ENCODE data around the gene TSFM. TPM values are rescaled to one million over a fixed set of nuclear protein-coding genes. Genes with fewer than 3 reads are reported as not detected.
"Not testable (repeated sequence)": the region's sequence is repeated elsewhere in the genome, so short reads cannot be mapped to it uniquely, and the experiment has no call there.

The TSFM gene
- total RNA-seq, 1 donor from 2014 or later = 52.4 TPM

DNA sequence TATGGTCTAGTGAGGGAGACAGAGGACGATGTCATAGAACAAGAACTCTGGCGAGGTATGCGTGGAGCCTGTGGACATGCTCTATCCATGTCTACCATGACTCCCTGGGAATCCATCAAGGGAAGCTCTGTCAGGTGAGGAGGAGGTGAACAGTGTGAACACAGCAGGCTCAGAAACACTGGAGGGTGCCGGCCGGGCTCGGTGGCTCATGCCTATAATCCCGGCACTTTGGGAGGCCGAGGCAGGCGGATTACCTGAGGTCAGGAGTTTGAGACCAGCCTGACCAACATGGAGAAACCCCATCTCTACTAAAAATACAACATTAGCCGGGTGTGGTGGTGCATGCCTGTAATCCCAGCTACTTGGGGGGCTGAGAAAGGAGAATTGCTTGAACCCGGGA, 8.0 kb upstream of the TSFM start:
- intact Hi-C loops (cut with micrococcal nuclease); DNase-seq; ATAC-seq: not testable (repeated sequence)

DNA sequence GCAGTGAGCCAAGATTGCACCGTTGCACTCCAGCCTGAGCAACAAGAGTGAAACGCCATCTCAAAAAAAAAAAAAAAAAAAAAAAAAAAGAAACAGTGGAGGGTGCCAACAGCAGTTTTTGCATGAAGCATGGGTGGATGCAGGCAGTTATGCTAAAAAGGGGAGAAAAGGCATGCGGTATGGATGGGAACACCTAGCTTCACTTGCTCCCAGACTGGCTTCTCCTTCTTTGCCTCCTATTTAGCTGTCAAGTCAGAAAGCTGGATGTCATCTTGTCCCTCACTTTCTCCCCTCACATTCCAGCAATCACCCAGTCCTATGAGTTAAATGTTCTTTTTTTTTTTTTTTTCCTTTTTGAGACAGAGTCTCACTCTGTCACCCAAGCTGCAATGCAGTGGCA, 7.5 kb upstream of the TSFM start:
- DNase-seq (no peak), ATAC-seq (no peak)
- intact Hi-C loops (cut with micrococcal nuclease) = no loop called here

GRCh38 chr12:57775563-57776246, 6.9 kb upstream of the TSFM start:
- DNase-seq (no peak), ATAC-seq (no peak)
- intact Hi-C loops (cut with micrococcal nuclease) = no loop called here

- ATAC-seq (no peak), DNase-seq (no peak)
- intact Hi-C loops (cut with micrococcal nuclease) = no loop called here
Observed at GRCh38 chr12:57776247-57776587, 6.4 kb upstream of the TSFM start.

DNA sequence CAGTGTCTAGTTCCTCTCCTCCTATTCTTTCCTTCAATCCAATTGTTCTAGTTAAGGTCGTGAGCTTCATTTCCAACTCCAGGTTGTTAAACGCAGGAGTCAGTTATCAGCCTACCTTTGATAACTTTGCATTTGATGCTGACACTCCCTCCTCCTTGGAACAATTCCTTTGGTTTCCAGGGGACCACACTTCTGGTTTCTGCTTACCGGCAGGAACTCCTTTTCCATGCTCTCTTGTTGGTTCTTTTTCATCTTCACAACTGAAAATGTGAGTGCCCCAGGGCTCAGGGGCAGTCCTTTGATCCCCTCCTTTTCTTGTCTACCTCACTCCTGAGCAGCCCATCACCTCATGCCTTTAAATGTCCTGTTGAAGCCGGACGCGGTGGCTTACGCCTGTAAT, 5.2 kb upstream of the TSFM start:
- no peak for ATAC-seq

GRCh38 chr12:57777911-57778310, 4.7 kb upstream of the TSFM start:
- DNase-seq (no peak), ATAC-seq (no peak)
- intact Hi-C loops (cut with micrococcal nuclease) = no loop called here

More for the DNA sequence above, 5.2 kb upstream of the TSFM start:
- DNase-seq = no peak
- intact Hi-C loops (cut with micrococcal nuclease) = no loop called here

- ATAC-seq (no peak), DNase-seq (no peak)
- intact Hi-C loops (cut with micrococcal nuclease) = no loop called here
Observed at GRCh38 chr12:57779736-57780135, 2.9 kb upstream of the TSFM start.

- intact Hi-C loops (cut with micrococcal nuclease) = no loop called here
- ATAC-seq = no peak
- no peak for DNase-seq
Observed at GRCh38 chr12:57780284-57780897, 2.2 kb upstream of the TSFM start.

DNA sequence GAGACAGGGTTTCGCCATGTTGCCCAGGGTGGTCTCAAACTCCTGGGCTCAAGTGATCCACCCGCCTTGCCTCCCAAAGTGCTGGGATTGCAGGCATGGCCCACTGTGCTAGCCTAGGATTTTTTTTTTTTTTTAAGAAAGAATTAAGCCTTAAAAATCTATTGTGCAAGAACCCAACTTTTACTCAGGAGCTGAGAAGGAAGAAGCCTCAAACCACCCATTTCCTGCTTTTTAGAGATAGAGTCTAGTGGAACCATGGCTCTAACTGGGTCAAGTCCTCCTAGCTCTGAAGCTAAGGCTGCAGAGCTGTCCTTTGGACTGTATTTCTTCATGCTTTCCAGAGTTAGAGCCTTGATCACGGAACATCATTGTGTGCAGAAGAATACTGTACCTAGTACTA, 1.3 kb upstream of the TSFM start:
- intact Hi-C loops (cut with micrococcal nuclease) = no loop called here
- ATAC-seq (no peak), DNase-seq (no peak)

GRCh38 chr12:57781801-57782200, 786 bp upstream of the TSFM start:
- intact Hi-C loops (cut with micrococcal nuclease) = no loop called here
- DNase-seq (no peak), ATAC-seq (no peak)

DNA sequence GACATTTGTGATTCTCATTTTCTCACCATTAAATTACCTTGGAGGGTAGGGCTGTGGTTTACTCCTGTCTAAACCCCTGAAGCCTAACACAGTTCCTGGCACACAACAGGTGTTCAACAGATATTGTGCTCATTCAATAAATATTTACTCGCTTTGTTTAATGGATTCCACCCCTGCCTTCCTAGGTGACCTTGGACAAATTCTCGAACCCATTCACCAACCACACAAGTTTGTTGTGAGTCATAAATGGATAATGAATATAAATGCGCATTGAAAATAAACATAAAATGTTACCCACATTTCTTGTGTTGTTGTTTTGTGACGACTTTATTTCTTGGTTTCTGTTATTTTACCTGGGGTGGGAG, 362 bp upstream of the TSFM start:
- ATAC-seq = no peak
- DNase-seq = no peak
- intact Hi-C loops (cut with micrococcal nuclease) = no loop called here

GRCh38 chr12:57783466-57783801, 847 bp downstream of the TSFM start:
- DNase-seq (no peak), ATAC-seq (no peak)
- intact Hi-C loops (cut with micrococcal nuclease) = no loop called here

DNA sequence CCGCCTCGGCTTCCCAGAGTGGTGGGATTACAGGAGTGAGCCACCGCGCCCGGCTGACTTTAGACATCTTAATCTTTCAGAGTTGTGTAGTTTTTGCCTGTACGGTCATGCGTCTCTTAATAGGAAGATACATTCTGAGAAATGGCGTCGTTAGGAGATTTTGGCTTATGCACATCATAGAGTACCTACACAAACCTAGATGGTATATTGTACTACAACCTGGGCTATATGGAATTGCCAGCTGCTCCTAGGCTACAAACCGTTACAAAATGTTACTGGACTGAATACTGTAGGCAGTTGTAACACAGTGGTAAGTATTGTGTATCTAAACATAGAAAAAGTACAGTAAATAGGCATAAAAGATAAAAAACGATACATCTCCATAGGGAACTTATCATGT, 1.3 kb downstream of the TSFM start:
- no peak for ATAC-seq
- no peak for DNase-seq
- intact Hi-C loops (cut with micrococcal nuclease) = no loop called here

DNA sequence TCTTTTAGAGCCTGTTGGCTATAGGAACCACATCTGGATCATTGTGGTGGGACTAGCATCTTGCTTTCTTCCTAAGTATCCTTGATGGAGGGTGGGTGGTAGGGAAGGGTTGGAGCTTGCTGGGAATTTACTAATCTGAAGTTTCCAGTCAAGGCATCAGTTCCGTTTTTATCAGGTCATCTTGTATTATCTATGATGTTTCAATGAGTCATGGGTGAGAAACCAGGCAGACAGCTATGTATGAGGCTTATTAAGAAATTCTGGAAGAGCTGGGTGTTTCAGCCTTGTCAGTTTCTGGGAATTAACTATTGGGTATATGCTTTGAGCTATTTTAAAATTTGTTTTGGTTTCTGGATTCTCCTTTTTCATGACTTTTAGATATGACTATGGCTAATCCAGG, 11.3 kb downstream of the TSFM start:
- intact Hi-C loops (cut with micrococcal nuclease) = no loop called here
- ATAC-seq = no peak

GRCh38 chr12:57795354-57795753, 12.8 kb downstream of the TSFM start:
- ATAC-seq = no peak
- no peak for DNase-seq
- intact Hi-C loops (cut with micrococcal nuclease) = no loop called here

More for the DNA sequence above, 11.3 kb downstream of the TSFM start:
- no peak for DNase-seq

DNA sequence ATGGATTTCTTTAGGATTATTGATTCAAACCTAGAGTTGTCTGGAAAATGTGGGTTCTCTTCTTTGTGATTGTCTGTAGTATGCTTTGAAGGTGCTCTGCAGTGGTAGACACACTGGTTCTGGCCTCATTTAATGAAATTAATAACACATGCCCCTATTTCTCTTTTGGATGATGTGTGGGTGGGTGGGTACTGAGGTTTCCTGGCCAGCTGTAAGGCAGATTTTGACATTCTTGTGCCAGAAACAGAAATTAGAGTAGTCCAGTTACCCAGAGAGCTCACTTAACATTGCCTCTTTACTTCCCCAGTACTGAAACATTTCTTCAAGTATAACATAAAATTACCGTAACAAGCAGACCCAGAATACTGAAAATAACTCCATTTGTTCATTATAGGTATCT, 14.4 kb downstream of the TSFM start:
- no peak for ATAC-seq

GRCh38 chr12:57797933-57798332, 15.3 kb downstream of the TSFM start:
- DNase-seq (no peak), ATAC-seq (no peak)
- intact Hi-C loops (cut with micrococcal nuclease) = no loop called here

More for the DNA sequence above, 14.4 kb downstream of the TSFM start:
- DNase-seq = no peak
- intact Hi-C loops (cut with micrococcal nuclease) = no loop called here

DNA sequence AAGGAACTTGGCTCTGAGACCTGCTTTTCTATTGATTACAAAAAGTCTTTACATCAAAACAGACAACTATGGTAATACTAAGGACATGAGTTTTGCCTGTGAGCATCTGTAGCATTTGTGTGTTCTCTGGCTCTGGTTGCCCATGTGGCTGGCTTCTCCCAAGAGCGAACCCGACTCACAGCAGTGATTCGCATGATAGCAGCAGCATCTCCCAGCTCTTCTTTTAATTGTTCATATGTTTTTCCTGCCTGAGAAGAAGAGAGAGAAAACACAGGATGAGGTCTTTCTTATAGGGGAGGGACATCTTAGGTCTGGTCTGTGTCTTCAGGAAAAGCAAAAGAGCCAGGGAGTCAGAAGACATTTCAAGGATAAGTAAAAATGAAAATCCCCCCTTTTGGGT, 18.4 kb downstream of the TSFM start:
- DNase-seq (no peak), ATAC-seq (no peak)
- intact Hi-C loops (cut with micrococcal nuclease) = no loop called here

GRCh38 chr12:57802607-57803006, 20.0 kb downstream of the TSFM start:
- DNase-seq (no peak), ATAC-seq (no peak)
- intact Hi-C loops (cut with micrococcal nuclease) = no loop called here

GRCh38 chr12:57803319-57803893, 20.8 kb downstream of the TSFM start:
- DNase-seq (peak; percentile 73), ATAC-seq (peak; percentile 90)
- intact Hi-C loops (cut with micrococcal nuclease) = no loop called here

GRCh38 chr12:57806677-57807076, 24.1 kb downstream of the TSFM start:
- no peak for DNase-seq
- ATAC-seq = no peak
- intact Hi-C loops (cut with micrococcal nuclease) = no loop called here

All from left ventricle myocardium superior (tissue), 1 donor.